ENCODE results near the gene CEP104. TPM values are rescaled to one million over a fixed set of nuclear protein-coding genes. Genes with fewer than 3 reads are reported as not detected.

CEP104 gene
- total and polyA plus RNA-seq, 10 of the 15 experiments (the other 5 are each of a cell fraction or from before 2014, with no cell fraction given) = 7.2 to 34.8 (median 19.3) TPM

GRCh38 chr1:3779265-3779911 lies 77.6 kb downstream of the CEP104 start:
- Histone ChIP-seq H3K9me3 (replicated peaks; ENCODE audit: control insufficient read depth, insufficient read depth, low read length) (no peaks in the 10 kb centered on the region), H3K4me1 (ENCODE audit: control insufficient read depth, insufficient read depth, low read length) (peaks cover 11% of the 10 kb centered on the region), H3K79me2 (ENCODE audit: control insufficient read depth, insufficient read depth, low read length) (no peaks in the 10 kb centered on the region), H3K27ac (ENCODE audit: control insufficient read depth, insufficient read depth) (no peak overlapping the region), H4K20me1 (ENCODE audit: control insufficient read depth, insufficient read depth) (no peaks in the 10 kb centered on the region), H3K4me3 (no peak overlapping the region), H3K4me2 (ENCODE audit: control insufficient read depth, insufficient read depth) (no peak overlapping the region), H2AFZ (ENCODE audit: control insufficient read depth, low read depth, low read length) (no peak overlapping the region), H3K9ac (ENCODE audit: control insufficient read depth, insufficient read depth, low read length) (no peak overlapping the region), H3K27me3 (replicated peaks in 1 of 2; ENCODE audit: control insufficient read depth in 2 of 2, insufficient read depth in 2 of 2, low read length in 1 of 2) (no peaks in the 10 kb centered on the region), H3K36me3 (ENCODE audit: control insufficient read depth in 2 of 2, insufficient read depth in 2 of 2, low read length in 1 of 2) (peaks cover 13 to 15% of the 10 kb centered on the region in 2 experiments)
- ATAC-seq (no peak), DNase-seq (ENCODE audit: low read depth, low spot score) (no peak), FAIRE-seq (no peak)
- ChIA-PET RAD21 (ENCODE audit: unreplicated experiment) (no interaction called here), CTCF (no interaction called here), POLR2A (no interaction called here), SMC1A (ENCODE audit: uncharacterized antibody, unreplicated experiment) (no interaction called here)
- no TSS peak for BruUV-seq (replicated peaks)
- TF ChIP-seq POLR2A (IDR thresholded peaks at IDR 0.05; ENCODE audit: low read depth, low read length) (peak; percentile 49), EZH2 (IDR thresholded peaks at IDR 0.05; ENCODE audit: borderline replicate concordance, control insufficient read depth, low read depth, low read length) (no peak), PRDM15 (CRISPR knock-in tag; IDR thresholded peaks at IDR 0.05) (no peak)
- in situ Hi-C loops (cut with MboI) (no loop called here), intact Hi-C loops (cut with micrococcal nuclease; ENCODE audit: unreplicated experiment) (no loop called here)
- 96% methylated on average over 23 of the region's 23 CpGs for WGBS (ENCODE audit: insufficient coverage, insufficient replicate concordance, low lambda C conversion rate, missing lambda C conversion rate)
